MM.1S (cell line): ENCODE results near the gene UTP25.

Experiments
- EZH2phosphoT487 ChIP-seq: fragments of 300-600 bp; sonication (generic); IDR thresholded peaks from 2 replicates; pipeline ENCODE4 v1.6.1; 2018; ENCODE audit warnings: antibody characterized with exemption, low read length
- TF ChIP-seq, protein P1 (sequence below): fragments of 300-600 bp; sonication (generic); IDR thresholded peaks from 2 replicates; pipeline ENCODE4 v1.5.1; 2016; ENCODE audit warnings: antibody characterized with exemption, low read length, mixed read lengths

DNA sequence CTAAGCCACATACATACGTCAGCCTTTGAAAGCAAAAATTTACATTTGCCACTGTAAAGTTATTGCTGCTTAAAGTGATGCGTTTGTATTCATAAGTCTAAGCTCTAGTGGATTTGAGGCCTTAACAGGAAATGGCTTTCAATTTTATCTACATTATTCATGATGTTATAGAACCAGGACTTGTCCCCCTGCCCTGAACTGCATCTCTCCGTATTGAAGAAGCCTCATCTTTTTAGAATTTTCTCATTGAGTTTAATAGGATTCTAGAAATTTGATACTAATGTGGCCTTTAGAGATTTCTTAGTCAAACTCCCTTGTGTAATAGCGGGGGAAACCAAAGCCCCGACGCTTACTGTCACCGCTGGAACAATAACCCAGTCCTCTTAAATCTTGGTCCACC is 9.9 kb downstream of the UTP25 start:
- no peak for TF ChIP-seq EZH2phosphoT487
- TF ChIP-seq, protein P1, sequence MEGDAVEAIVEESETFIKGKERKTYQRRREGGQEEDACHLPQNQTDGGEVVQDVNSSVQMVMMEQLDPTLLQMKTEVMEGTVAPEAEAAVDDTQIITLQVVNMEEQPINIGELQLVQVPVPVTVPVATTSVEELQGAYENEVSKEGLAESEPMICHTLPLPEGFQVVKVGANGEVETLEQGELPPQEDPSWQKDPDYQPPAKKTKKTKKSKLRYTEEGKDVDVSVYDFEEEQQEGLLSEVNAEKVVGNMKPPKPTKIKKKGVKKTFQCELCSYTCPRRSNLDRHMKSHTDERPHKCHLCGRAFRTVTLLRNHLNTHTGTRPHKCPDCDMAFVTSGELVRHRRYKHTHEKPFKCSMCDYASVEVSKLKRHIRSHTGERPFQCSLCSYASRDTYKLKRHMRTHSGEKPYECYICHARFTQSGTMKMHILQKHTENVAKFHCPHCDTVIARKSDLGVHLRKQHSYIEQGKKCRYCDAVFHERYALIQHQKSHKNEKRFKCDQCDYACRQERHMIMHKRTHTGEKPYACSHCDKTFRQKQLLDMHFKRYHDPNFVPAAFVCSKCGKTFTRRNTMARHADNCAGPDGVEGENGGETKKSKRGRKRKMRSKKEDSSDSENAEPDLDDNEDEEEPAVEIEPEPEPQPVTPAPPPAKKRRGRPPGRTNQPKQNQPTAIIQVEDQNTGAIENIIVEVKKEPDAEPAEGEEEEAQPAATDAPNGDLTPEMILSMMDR, result no peak
